ENCODE data around the gene IFITM5.
"Not testable (repeated sequence)": the region's sequence is repeated elsewhere in the genome, so short reads cannot be mapped to it uniquely, and the experiment has no call there.

The IFITM5 gene

DNA sequence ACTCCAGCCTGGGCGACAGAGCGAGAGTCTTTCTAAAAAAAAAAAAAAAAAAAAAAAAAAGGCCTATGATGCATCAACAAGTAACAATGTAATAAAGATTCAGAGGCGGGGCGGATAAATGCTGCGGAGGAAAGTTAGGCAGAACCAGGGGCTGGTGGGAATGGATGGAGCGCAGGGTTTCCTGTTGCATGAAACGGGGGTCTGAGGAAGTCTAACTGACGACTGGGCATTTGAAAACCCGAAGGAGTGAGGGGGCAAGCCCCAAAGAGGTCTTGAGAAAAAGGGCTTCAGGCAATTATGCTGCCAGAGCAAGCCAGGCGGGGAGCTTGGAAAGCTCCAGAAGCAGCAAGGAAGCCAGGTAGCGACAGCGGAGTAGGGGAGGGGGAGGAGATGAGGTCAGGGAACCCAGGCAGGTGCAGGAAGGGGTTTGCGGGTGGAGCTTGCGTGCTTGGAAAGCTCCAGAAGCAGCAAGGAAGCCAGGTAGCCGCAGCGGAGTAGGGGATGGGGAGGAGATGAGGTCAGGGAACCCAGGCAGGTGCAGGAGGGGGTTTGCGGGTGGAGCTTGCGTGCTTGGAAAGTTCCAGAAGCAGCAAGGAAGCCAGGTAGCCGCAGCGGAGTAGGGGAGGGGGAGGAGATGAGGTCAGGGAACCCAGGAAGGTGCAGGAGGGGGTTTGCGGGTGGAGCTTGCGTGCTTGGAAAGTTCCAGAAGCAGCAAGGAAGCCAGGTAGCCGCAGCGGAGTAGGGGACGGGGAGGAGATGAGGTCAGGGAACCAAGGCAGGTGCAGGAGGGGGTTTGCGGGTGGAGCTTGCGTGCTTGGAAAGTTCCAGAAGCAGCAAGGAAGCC, 12.1 kb downstream of the IFITM5 start:
- H3K4me3 ChIP-seq (ENCODE audit: low read depth, low read length); DNase-seq (ENCODE audit: low read depth): not testable (repeated sequence)

- no peak for DNase-seq (ENCODE audit: low read depth)
- no peak overlapping the region for H3K4me3 ChIP-seq (ENCODE audit: low read depth, low read length)
Observed at GRCh38 chr11:285894-286220, 13.5 kb downstream of the IFITM5 start.

GRCh38 chr11:285021-285893, 14.1 kb downstream of the IFITM5 start:
- DNase-seq (ENCODE audit: low read depth) = no peak
- H3K4me3 ChIP-seq (ENCODE audit: low read depth, low read length) = no peak overlapping the region

DNA sequence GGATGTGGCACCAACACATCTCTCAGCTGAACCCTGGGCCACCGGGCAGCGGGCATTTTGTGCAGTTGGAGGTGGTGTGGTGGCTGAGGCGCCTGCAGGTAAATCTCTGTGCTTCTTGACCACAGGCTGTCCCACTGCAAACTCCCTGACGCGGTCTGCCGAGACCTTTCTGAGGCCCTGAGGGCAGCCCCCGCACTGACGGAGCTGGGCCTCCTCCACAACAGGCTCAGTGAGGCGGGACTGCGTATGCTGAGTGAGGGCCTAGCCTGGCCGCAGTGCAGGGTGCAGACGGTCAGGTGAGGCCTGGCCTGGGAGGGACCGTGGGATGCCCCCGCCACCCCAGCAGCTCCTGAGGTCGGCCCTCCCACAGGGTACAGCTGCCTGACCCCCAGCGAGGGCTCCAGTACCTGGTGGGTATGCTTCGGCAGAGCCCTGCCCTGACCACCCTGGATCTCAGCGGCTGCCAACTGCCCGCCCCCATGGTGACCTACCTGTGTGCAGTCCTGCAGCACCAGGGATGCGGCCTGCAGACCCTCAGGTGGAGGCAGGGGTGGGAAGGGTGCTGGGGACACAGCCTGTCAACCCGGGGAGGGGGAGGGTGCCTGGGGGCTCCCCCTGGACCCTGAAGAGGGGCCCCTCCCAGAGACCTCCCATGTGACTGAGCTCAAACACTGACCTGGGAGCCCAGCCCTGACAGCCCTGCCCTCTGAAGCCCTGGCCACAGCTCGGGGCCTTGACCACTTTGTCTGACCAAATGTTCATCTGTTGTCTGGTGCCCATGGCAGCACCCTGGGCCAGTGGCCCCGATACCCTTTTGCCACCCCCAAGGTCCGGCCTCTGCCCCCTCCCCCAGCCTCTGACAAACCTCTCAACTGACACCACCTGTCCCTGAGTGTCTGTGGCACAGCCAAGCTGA, 15.0 kb downstream of the IFITM5 start:
- no peak for DNase-seq (ENCODE audit: low read depth)
- H3K4me3 ChIP-seq (ENCODE audit: low read depth, low read length) = no peak overlapping the region

DNA sequence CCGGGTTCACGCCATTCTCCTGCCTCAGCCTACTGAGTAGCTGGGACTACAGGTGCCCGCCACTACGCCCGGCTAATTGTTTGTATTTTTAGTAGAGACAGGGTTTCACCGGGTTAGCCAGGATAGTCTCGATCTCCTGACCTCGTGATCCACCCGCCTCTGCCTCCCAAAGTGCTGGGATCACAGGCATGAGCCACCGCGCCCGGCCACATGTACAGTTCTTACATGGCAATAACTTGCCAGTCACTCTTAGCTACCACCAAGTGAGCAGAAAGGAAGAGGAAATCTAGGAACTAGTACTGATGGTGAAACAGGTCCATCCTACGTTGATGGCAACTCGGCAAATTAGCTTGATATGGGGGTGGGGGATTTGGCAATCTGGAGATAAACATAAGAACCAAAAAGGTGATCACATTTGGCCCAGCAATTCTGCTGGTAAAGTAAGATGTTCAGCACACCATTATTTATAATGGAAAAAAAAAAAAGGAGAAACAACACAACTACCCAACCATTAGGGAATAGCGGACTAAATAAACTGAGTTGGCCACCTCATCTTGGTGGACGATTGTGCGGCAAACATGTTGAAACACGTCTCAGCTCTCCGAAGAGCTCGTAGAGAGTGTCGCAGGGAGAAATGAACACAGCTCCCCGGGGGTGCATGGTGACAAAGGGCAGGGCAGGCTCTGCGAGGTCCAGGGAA, 15.8 kb downstream of the IFITM5 start:
- H3K4me3 ChIP-seq (ENCODE audit: low read depth, low read length) = no peak overlapping the region
- DNase-seq (ENCODE audit: low read depth) = no peak

DNA sequence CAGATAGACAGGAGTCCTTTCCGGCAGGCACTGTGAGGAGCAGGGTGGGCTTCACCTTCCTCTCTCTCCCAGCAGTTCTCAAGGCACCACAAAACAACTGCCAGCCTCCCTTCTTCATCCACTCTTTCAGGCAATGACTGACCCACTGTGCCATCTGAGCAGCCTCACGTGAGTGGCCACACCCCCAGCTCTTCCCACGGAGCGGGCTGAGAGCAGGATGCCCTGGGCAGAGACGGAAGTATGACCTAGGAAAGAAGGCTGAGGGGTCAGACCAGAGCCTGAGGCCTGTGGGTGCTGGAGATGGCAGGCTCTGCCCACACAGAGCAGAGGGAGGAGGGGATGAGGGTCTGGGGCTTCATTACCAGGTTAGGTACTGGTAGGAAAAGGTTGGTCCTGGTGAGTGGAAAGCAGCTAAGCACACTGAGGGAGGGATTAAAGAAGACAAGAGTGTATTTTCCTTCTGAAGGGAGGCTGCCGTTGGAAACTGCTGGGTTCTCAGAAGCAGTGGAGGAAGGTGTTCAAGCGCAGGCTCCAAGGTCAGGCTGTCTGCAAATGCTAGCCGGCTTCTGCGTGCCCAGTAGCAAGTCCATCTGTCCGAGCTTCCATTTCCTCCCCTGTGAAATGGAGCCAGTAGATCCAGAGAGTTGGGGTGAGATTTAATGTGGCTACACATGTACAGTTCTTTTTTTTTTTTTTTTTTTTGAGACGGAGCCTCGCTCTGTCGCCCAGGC, 16.5 kb downstream of the IFITM5 start:
- no peak for DNase-seq (ENCODE audit: low read depth)
- H3K4me3 ChIP-seq (ENCODE audit: low read depth, low read length) = no peak overlapping the region

DNA sequence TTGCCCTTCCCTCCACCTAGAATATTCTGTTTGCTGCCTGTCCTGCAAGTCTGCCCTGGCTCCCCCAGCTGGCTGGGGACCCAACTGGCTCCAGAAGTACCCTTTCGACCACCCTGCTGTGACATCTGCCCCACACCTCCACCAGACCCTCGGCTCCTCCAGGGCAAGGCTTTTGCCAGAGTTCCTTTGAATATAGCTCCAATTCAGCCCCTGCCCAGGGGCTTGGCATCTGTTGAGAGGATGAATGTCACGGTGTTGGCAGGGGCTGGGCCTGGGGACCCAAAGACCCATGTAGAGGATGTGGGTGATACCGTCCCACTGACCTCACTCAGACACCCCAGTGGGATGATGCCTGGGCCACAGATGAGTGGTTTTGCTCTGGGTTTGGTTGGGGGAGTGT, 17.2 kb downstream of the IFITM5 start:
- no peak overlapping the region for H3K4me3 ChIP-seq (ENCODE audit: low read depth, low read length)
- no peak for DNase-seq (ENCODE audit: low read depth)

DNA sequence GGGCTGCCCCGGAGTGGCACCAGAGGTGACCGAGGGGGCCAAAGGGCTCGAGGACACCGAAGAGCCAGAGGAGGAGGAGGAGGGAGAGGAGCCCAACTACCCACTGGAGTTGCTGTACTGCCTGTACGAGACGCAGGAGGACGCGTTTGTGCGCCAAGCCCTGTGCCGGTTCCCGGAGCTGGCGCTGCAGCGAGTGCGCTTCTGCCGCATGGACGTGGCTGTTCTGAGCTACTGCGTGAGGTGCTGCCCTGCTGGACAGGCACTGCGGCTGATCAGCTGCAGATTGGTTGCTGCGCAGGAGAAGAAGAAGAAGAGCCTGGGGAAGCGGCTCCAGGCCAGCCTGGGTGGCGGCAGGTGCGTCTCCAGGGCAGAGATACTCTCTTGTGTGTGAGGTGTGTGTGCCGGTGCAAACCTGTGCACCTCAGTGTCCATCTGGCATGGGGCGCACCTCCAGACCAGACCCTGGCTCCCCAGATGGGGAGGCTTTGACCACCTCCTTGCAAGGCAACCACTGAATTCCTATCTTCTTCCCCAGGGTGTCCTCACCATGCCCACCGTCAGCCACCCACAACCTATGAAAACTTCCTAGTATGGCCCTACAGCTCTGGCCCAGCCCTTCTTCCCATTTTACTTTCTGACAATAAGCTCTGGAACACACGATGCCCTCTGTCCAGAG, 17.7 kb downstream of the IFITM5 start:
- H3K4me3 ChIP-seq (ENCODE audit: low read depth, low read length) = no peak overlapping the region
- no peak for DNase-seq (ENCODE audit: low read depth)

DNA sequence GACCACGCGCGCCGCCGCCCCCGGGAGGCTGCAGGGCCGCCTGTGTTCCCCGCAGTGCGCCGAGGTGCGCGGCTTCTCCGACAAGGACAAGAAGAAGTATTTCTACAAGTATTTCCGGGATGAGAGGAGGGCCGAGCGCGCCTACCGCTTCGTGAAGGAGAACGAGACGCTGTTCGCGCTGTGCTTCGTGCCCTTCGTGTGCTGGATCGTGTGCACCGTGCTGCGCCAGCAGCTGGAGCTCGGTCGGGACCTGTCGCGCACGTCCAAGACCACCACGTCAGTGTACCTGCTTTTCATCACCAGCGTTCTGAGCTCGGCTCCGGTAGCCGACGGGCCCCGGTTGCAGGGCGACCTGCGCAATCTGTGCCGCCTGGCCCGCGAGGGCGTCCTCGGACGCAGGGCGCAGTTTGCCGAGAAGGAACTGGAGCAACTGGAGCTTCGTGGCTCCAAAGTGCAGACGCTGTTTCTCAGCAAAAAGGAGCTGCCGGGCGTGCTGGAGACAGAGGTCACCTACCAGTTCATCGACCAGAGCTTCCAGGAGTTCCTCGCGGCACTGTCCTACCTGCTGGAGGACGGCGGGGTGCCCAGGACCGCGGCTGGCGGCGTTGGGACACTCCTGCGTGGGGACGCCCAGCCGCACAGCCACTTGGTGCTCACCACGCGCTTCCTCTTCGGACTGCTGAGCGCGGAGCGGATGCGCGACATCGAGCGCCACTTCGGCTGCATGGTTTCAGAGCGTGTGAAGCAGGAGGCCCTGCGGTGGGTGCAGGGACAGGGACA, 18.4 kb downstream of the IFITM5 start:
- no peak for DNase-seq (ENCODE audit: low read depth)
- no peak overlapping the region for H3K4me3 ChIP-seq (ENCODE audit: low read depth, low read length)

DNA sequence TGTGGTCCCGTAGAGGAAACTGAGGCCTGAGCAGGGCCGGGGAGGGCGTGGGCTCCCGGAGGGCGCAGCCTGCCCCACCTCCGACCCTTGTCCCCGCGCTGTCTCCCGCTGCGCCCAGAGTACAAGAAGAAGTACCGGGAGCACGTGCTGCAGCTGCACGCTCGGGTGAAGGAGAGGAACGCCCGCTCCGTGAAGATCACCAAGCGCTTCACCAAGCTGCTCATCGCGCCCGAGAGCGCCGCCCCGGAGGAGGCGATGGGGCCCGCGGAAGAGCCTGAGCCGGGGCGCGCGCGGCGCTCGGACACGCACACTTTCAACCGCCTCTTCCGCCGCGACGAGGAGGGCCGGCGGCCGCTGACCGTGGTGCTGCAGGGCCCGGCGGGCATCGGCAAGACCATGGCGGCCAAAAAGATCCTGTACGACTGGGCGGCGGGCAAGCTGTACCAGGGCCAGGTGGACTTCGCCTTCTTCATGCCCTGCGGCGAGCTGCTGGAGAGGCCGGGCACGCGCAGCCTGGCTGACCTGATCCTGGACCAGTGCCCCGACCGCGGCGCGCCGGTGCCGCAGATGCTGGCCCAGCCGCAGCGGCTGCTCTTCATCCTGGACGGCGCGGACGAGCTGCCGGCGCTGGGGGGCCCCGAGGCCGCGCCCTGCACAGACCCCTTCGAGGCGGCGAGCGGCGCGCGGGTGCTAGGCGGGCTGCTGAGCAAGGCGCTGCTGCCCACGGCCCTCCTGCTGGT, 19.2 kb downstream of the IFITM5 start:
- no peak for DNase-seq (ENCODE audit: low read depth)
- peak overlapping the region; percentile 5 for H3K4me3 ChIP-seq (ENCODE audit: low read depth, low read length)

- DNase-seq (ENCODE audit: low read depth) = no peak
- H3K4me3 ChIP-seq (ENCODE audit: low read depth, low read length) = no peak overlapping the region
Observed at GRCh38 chr11:279040-279965, 20.0 kb downstream of the IFITM5 start.

DNA sequence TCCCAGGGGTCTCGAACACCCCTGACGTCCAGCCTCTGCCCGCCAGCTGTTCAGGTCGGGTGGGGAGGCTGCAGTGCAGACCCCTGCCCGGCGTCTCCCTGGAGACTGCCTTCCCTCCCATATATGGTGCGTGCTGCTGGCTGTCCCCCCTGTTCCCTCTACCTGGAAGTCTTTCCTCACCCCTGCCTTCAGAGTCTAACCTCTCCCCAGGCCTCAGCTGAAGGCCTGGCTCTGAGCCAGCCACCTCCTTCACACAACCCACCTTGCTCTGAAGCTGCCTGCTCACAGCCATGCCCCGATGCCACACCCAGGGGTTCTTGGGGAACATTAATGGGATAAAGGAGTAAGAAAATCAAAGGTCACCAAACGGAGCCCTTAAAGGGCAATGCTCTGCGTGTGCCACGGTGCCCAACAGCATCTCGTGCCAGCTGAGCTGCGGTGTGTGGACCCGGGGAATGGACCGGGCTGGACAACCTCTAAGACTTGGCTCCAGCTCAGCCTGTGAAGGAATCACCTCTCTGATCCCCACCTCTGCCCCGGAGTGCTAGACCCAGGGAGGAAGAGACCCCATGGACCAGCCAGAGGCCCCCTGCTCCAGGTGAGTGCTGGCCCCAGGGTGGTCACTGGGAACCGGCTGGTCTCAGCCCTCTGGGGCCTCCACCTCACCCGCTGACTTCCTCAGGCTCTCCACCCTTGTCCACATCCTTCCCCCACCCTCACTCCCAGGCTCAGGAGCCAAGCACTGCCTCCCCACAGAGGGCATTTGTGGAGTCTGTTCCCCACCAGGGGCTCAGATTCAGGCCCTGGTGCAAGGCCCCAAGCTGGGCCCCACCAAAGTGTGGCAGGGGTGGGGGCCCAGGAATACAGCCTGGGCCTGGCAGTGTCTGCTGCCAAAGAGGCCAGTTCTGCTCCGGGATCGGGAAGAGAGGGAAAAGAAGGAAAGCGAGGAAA, 21.1 kb downstream of the IFITM5 start, which contains the start of gene NLRP6:
NLRP6 (plus strand) TSS at position 407 of the 951 bp plus-strand sequence; CDS start at position 570, 163 bp downstream.
- no peak for DNase-seq (ENCODE audit: low read depth)
- no peak within 1 kb of the TSS for H3K4me3 ChIP-seq (ENCODE audit: low read depth, low read length)

- H3K4me3 ChIP-seq (ENCODE audit: low read depth, low read length) = no peak overlapping the region
- no peak for DNase-seq (ENCODE audit: low read depth)
Observed at GRCh38 chr11:276219-276618, 23.1 kb downstream of the IFITM5 start.

DNA sequence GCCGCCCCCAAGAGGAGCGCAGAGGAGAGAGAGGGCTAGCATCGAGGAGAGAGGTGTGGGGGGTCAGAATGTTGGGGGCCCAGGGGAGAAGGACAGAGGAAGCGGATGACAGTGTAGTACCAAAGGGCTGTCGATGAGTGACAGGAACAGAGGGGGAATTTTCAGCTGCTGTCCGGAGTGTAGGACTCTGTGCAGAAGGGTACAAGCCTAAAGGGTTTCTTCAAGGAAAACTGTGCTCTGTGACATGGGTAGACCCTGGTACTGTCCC, 26.5 kb downstream of the IFITM5 start:
- H3K4me3 ChIP-seq (ENCODE audit: low read depth, low read length) = no peak overlapping the region
- DNase-seq (ENCODE audit: low read depth) = no peak
